ENCODE data around the gene SGCA. TPM values are rescaled to one million over a fixed set of nuclear protein-coding genes. Genes with fewer than 3 reads are reported as not detected.
A peak's percentile ranks its signal among the peaks of the same experiment; 100 is the strongest.

Gene SGCA
- total and polyA plus RNA-seq, 9 donors: 209 to 375 (median 311) TPM

DNA sequence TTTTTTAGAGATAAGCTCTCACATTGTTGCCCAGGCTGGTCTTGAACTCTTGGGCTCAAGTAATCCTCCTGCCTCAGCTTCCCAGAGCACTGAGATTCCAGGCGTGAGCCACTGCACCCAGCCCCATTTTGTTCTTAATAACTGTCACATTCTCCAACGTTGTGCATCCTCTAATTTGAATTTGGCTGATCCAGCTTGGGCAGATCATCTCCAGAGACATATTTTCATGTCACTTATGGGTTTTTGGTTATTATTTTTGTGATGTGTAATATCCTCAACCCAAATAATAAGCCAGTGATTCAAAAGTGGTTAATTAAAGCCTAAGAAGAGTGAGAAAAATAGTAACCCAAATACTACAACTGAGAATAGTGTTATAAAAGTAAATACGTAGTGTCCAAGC, 51.8 kb downstream of the SGCA start:
- H3K36me3 ChIP-seq (ENCODE audit: control insufficient read depth, insufficient read depth, low read length): no peaks in the 10 kb centered on the region
- peaks cover 3% of the 10 kb centered on the region for H3K27me3 ChIP-seq (ENCODE audit: control insufficient read depth, insufficient read depth, low read length)
- WGBS (ENCODE audit: insufficient coverage): 63% methylated on average over 1 of the region's 3 CpGs
- H3K27ac ChIP-seq (ENCODE audit: low read length): peak overlapping the region; percentile 90
- no peaks in the 10 kb centered on the region for H3K9me3 ChIP-seq (replicated peaks; ENCODE audit: control insufficient read depth, low read depth, low read length)
- peaks cover 50% of the 10 kb centered on the region for H3K4me1 ChIP-seq (ENCODE audit: control insufficient read depth, insufficient read depth, low read length)
- no peak for DNase-seq
- no peak overlapping the region for H3K4me3 ChIP-seq (ENCODE audit: low read length)

DNA sequence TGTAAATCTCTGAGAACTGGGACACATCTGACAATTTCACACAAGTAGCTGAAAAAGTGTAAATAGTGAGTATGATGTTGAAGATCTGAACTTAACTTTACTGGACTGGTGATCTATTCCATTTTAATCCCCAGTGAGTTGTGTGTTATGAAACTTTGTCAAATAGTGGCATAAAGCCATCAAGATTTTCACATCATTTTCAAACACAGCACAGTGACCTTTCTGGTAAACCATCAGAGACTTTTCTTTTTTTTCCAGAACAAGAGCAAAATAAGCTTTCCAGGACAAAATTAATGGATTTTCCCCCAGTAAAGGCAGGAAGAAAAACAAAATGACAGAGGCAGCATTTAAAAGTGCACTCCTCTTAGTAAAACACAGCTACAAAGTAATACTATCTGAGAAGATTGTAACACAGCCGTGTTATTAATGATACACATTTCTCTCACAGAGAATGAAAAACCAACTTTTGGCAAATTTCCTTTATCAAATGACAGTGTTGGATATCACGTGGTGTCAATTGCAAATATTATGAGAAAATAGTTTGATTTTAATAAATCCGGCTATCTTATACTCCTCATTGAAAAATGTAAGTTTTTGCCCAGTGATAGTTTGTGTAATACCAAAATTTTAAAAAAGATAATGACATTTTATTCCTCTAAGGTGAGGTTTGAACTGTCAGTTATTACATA, 52.4 kb downstream of the SGCA start:
- H3K9me3 ChIP-seq (replicated peaks; ENCODE audit: control insufficient read depth, low read depth, low read length): no peaks in the 10 kb centered on the region
- peaks cover 51% of the 10 kb centered on the region for H3K4me1 ChIP-seq (ENCODE audit: control insufficient read depth, insufficient read depth, low read length)
- peaks cover 3% of the 10 kb centered on the region for H3K27me3 ChIP-seq (ENCODE audit: control insufficient read depth, insufficient read depth, low read length)
- peak overlapping the region; percentile 90 for H3K27ac ChIP-seq (ENCODE audit: low read length)
- H3K4me3 ChIP-seq (ENCODE audit: low read length): no peak overlapping the region
- no peaks in the 10 kb centered on the region for H3K36me3 ChIP-seq (ENCODE audit: control insufficient read depth, insufficient read depth, low read length)
- peak; percentile 85 for DNase-seq
- no CpG with 5 or more reads among the region's 3 CpGs for WGBS (ENCODE audit: insufficient coverage)

DNA sequence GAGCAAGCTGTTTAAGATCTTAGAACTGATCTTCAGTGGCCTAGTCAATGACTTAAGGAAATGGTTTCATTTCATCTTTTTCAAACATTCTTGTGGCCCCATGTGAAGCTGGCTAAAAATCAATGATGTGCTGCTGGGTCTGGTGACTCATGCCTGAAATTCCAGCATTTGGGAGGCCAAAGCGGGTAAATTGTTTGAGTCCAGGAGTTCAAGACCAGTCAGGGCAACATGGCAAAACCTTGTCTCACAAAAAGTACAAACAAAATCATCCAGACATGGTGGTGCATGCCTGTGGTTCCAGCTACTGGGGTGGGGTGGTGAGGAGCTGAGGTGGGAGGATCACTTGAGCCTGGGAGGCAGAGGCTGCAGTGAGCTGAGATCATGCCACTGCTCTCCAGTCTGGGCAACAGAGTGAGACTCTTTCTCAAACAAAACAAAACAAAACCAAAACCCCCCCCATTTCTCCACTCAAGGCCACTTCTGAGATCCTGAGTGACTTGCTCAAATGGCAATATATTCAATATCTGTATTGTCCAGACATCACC, 53.0 kb downstream of the SGCA start:
- DNase-seq: peak; percentile 66
- WGBS (ENCODE audit: insufficient coverage): 57% methylated on average over 1 of the region's 1 CpG
- peak overlapping the region; percentile 90 for H3K27ac ChIP-seq (ENCODE audit: low read length)
- no peaks in the 10 kb centered on the region for H3K36me3 ChIP-seq (ENCODE audit: control insufficient read depth, insufficient read depth, low read length)
- no peak overlapping the region for H3K4me3 ChIP-seq (ENCODE audit: low read length)
- H3K27me3 ChIP-seq (ENCODE audit: control insufficient read depth, insufficient read depth, low read length): peaks cover 3% of the 10 kb centered on the region
- peaks cover 51% of the 10 kb centered on the region for H3K4me1 ChIP-seq (ENCODE audit: control insufficient read depth, insufficient read depth, low read length)
- no peaks in the 10 kb centered on the region for H3K9me3 ChIP-seq (replicated peaks; ENCODE audit: control insufficient read depth, low read depth, low read length)

DNA sequence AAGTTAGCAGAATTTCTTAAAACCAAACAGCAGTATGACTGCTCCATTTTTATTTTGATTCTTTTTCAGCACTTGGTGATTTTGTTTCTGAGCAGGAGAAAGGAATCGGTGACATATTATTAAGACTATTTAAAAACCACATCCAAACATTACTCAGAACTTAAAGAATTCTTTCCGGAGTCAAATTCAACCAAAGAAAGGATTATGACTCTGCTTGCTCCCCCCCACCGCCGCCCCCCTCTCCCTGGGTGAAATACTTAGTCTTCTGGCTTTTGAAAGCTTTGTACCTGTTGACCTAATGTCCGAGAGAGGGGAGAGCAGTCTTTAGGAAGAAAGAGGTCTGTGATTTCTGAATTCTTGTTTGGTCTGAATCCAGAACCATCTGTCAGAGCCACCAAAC, 53.5 kb downstream of the SGCA start:
- no CpG with 5 or more reads among the region's 5 CpGs for WGBS (ENCODE audit: insufficient coverage)
- H3K9me3 ChIP-seq (replicated peaks; ENCODE audit: control insufficient read depth, low read depth, low read length): no peaks in the 10 kb centered on the region
- peaks cover 3% of the 10 kb centered on the region for H3K27me3 ChIP-seq (ENCODE audit: control insufficient read depth, insufficient read depth, low read length)
- no peak overlapping the region for H3K4me3 ChIP-seq (ENCODE audit: low read length)
- peaks cover 51% of the 10 kb centered on the region for H3K4me1 ChIP-seq (ENCODE audit: control insufficient read depth, insufficient read depth, low read length)
- peak; percentile 86 for DNase-seq
- peak overlapping the region; percentile 90 for H3K27ac ChIP-seq (ENCODE audit: low read length)
- H3K36me3 ChIP-seq (ENCODE audit: control insufficient read depth, insufficient read depth, low read length): no peaks in the 10 kb centered on the region

DNA sequence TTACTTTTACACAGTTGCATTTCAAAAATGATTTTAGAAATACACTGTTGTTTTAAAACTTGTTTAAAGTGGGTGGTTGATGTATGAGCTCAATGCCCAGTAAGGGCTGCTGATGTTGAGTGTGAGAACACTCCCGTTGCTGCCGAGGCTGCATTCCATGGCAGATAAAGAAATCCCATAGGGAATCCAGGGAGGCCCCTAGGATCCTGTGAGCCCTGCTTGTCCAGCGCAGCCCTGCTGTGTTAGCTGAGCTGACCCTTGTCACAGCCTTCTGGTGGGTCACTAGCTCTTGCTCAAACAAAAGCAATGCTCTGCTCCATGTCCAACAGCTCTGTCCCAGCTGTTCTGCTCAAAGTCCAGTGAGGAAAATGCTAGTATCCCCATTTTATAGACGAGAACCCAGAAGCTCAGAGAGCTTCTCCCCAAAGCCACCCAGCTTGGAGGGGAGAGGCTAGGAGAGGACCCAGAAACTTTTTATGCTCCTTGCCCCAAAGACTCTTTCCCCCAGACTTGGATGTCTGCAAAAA, 54.2 kb downstream of the SGCA start:
- H3K27me3 ChIP-seq (ENCODE audit: control insufficient read depth, insufficient read depth, low read length): peaks cover 3% of the 10 kb centered on the region
- H3K36me3 ChIP-seq (ENCODE audit: control insufficient read depth, insufficient read depth, low read length): no peaks in the 10 kb centered on the region
- peak; percentile 67 for DNase-seq
- WGBS (ENCODE audit: insufficient coverage): 25% methylated on average over 3 of the region's 4 CpGs
- peak overlapping the region; percentile 90 for H3K27ac ChIP-seq (ENCODE audit: low read length)
- peaks cover 46% of the 10 kb centered on the region for H3K4me1 ChIP-seq (ENCODE audit: control insufficient read depth, insufficient read depth, low read length)
- H3K4me3 ChIP-seq (ENCODE audit: low read length): no peak overlapping the region
- H3K9me3 ChIP-seq (replicated peaks; ENCODE audit: control insufficient read depth, low read depth, low read length): no peaks in the 10 kb centered on the region

DNA sequence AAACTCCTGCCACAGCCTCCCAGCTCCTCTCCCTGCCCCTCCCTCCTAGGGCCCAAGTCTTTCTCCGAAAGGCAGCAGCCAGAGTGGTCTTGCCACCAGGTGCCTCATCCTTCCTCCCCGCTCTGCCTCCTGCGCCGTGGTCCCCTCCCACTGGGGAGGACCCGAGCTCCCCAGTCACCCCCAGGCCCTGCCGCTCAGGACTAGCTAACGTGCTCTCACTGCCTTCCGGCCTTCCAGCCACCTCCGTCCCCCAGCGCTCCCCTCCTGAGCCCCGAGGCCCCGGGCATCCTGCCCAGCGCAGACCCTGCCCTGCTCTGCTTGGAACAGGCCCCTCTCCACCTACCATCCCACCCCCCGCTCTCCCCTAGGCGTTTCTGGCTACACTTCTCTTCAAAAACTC, 55.0 kb downstream of the SGCA start:
- no peaks in the 10 kb centered on the region for H3K36me3 ChIP-seq (ENCODE audit: control insufficient read depth, insufficient read depth, low read length)
- peaks cover 44% of the 10 kb centered on the region for H3K4me1 ChIP-seq (ENCODE audit: control insufficient read depth, insufficient read depth, low read length)
- peaks cover 3% of the 10 kb centered on the region for H3K27me3 ChIP-seq (ENCODE audit: control insufficient read depth, insufficient read depth, low read length)
- no peaks in the 10 kb centered on the region for H3K9me3 ChIP-seq (replicated peaks; ENCODE audit: control insufficient read depth, low read depth, low read length)
- no peak overlapping the region for H3K4me3 ChIP-seq (ENCODE audit: low read length)
- H3K27ac ChIP-seq (ENCODE audit: low read length): peak overlapping the region; percentile 42
- 65% methylated on average over 15 of the region's 15 CpGs for WGBS (ENCODE audit: insufficient coverage)
- peak; percentile 17 for DNase-seq

DNA sequence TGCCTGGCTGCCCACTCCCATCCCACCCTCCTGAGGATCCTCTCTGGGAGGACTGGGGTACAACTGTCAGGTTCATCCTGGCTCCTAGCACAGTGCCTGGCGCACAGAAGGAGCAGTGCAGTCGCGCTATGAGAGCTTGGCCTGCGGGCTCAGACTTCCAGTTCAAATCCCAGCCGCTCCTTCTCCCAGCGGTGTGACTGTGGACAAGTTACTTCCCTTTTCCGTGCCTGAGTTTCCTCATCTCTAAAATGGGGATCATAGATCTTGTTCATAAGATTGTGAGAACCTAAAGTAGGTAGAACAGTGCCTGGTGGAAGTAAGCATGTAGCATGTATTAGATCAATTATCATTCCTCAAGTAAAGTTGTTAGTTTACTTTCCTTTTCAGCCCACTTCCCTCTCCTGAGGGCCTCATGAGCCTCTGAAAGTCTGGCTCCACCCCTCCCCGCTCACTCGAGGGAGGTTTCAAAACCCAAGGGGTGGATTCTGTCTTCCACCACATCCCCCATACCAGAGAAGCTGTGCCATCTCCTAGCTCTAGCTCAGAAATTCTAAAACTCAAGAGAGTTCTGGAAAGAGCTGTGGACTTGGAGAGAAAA, 55.6 kb downstream of the SGCA start:
- Histone ChIP-seq H3K36me3 (ENCODE audit: control insufficient read depth, insufficient read depth, low read length) (no peaks in the 10 kb centered on the region), H3K4me1 (ENCODE audit: control insufficient read depth, insufficient read depth, low read length) (peaks cover 44% of the 10 kb centered on the region), H3K4me3 (ENCODE audit: low read length) (no peak overlapping the region), H3K27me3 (ENCODE audit: control insufficient read depth, insufficient read depth, low read length) (peaks cover 3% of the 10 kb centered on the region), H3K27ac (ENCODE audit: low read length) (peak overlapping the region; percentile 42), H3K9me3 (replicated peaks; ENCODE audit: control insufficient read depth, low read depth, low read length) (no peaks in the 10 kb centered on the region)
- DNase-seq: peak; percentile 35
- WGBS (ENCODE audit: insufficient coverage): 93% methylated on average over 4 of the region's 9 CpGs

DNA sequence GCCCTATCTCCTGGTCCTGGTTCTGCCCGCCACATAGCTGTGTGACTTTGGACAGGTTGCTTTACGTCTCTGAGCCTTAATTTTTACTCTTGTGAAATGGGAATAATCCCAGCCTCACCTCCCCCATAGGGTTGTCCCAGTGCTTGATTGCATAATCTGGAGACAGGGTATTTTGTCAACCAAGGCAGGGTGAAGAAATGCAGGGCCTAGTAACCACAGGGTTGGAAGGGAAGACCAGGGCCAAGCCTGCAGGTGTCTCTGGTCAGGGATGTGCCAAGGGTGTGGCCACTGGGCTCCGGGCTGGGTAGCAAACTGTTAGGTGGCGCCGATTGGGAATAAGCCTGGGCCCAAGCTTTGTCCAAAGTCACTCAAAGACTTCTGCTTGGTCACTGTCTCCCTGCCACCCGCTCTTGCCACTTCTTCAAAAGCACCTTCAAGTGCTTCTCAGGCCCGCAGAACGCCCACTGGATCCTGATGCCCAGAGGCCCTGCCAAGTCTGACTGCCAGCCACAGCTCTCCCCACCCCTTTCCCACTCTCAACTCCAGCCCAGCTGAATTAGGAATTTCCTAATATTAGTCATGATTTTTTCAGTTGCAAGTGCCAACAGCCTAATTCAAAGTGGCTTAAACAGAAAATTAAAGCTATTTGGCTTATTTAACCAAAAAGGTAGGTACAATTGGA, 56.2 kb downstream of the SGCA start:
- peaks cover 3% of the 10 kb centered on the region for H3K9me3 ChIP-seq (replicated peaks; ENCODE audit: control insufficient read depth, low read depth, low read length)
- WGBS (ENCODE audit: insufficient coverage): 71% methylated on average over 6 of the region's 8 CpGs
- H3K27ac ChIP-seq (ENCODE audit: low read length): peak overlapping the region; percentile 65
- peaks cover 41% of the 10 kb centered on the region for H3K4me1 ChIP-seq (ENCODE audit: control insufficient read depth, insufficient read depth, low read length)
- H3K4me3 ChIP-seq (ENCODE audit: low read length): no peak overlapping the region
- H3K36me3 ChIP-seq (ENCODE audit: control insufficient read depth, insufficient read depth, low read length): no peaks in the 10 kb centered on the region
- H3K27me3 ChIP-seq (ENCODE audit: control insufficient read depth, insufficient read depth, low read length): peaks cover 3% of the 10 kb centered on the region
- DNase-seq: peak; percentile 75

DNA sequence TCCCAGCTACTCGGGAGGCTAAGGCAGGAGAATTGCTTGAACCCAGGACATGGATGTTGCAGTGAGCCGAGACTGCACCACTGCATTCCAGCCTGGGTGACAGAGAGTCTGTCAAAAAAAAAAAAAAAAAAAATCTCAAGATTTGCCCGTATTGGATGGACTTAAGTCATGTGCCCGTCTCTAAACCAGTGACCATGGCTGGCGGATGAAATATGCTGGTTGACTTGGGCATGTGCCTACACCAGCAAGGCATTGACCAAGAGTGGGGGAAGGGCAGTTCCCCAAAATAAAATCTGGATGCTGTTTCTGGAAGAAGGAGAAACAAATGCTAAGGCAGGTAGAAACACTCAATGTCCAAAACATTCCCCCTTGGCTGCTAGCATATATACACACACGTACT, 57.1 kb downstream of the SGCA start:
- DNase-seq: no peak
- 82% methylated on average over 5 of the region's 6 CpGs for WGBS (ENCODE audit: insufficient coverage)
- Histone ChIP-seq H3K27ac (ENCODE audit: low read length) (no peak overlapping the region), H3K4me1 (ENCODE audit: control insufficient read depth, insufficient read depth, low read length) (peaks cover 39% of the 10 kb centered on the region), H3K9me3 (replicated peaks; ENCODE audit: control insufficient read depth, low read depth, low read length) (peaks cover 3% of the 10 kb centered on the region), H3K36me3 (ENCODE audit: control insufficient read depth, insufficient read depth, low read length) (no peaks in the 10 kb centered on the region), H3K27me3 (ENCODE audit: control insufficient read depth, insufficient read depth, low read length) (peaks cover 3% of the 10 kb centered on the region), H3K4me3 (ENCODE audit: low read length) (no peak overlapping the region)

All from muscle of leg (tissue), 11 donors.